H1 (cell line): Measurements from ENCODE around the gene CUX1. TPM values are rescaled to one million over a fixed set of nuclear protein-coding genes. Genes with fewer than 3 reads are reported as not detected.

ENCODE experiments used
- CTCF ChIA-PET: fragments of 300-600 bp; sonication (Branson Sonifier 250); formaldehyde crosslinking; loops from one replicate; lab custom pipeline; 2021; ENCODE audit not compliant: partially characterized antibody; lab: Charles Lee
- POLR2A ChIA-PET: fragments of 300-600 bp; sonication (Branson Sonifier 250); formaldehyde crosslinking; loops from one replicate; lab custom pipeline; 2021; ENCODE audit warnings: inconsistent platforms; ENCODE audit not compliant: partially characterized antibody; lab: Charles Lee
- DNase-seq, 2 experiments: peaks; one replicate each; pipeline versions ENCODE4 v3.0.0 to v3.0.0-alpha.2; 2010 to 2022; ENCODE audit warnings: low spot score in 2 of 2, low read depth in 1 of 2, mixed read lengths in 1 of 2
- FAIRE-seq: peaks from 2 replicates; lab custom pipeline; 2011; peaks lifted over from hg19 to GRCh38; lab: Jason Lieb, UNC
- H2AFZ ChIP-seq: 2 replicates; pipeline ENCODE4 v1.8.1; 2012; ENCODE audit warnings: low read length, inconsistent platforms
- H2AK5ac ChIP-seq: 2 replicates; pipeline ENCODE4 v1.6.1; 2013; ENCODE audit warnings: low read depth, low read length
- H2BK120ac ChIP-seq: replicated peaks from 2 replicates; pipeline ENCODE3; 2013; ENCODE audit warnings: low read depth, low read length, inconsistent platforms
- H2BK12ac ChIP-seq: 2 replicates; pipeline ENCODE4 v1.6.1; 2013; ENCODE audit warnings: low read depth, low read length
- H2BK15ac ChIP-seq: 2 replicates; pipeline ENCODE4 v1.6.1; 2013; ENCODE audit warnings: low read length
- H2BK20ac ChIP-seq: 2 replicates; pipeline ENCODE4 v1.6.1; 2013; ENCODE audit warnings: low read length
- H2BK5ac ChIP-seq: 2 replicates; pipeline ENCODE4 v1.6.1; 2013; ENCODE audit warnings: low read depth, low read length
- H3K14ac ChIP-seq: 2 replicates; pipeline ENCODE4 v1.6.1; 2013; ENCODE audit warnings: inconsistent platforms; ENCODE audit not compliant: insufficient read length
- H3K18ac ChIP-seq: 2 replicates; pipeline ENCODE4 v1.6.1; 2013; ENCODE audit warnings: low read length; ENCODE audit errors: extremely low read depth
- H3K23ac ChIP-seq: 2 replicates; pipeline ENCODE4 v1.6.1; 2013; ENCODE audit warnings: inconsistent platforms; ENCODE audit not compliant: insufficient read length
- H3K23me2 ChIP-seq: 2 replicates; pipeline ENCODE4 v1.6.1; 2013; ENCODE audit warnings: low read depth, low read length
- H3K27ac ChIP-seq: 2 replicates; pipeline ENCODE4 v1.6.1; 2011; ENCODE audit warnings: low read depth, low read length, inconsistent platforms
- H3K27me3 ChIP-seq, 4 experiments: replicated peaks in 1 of 4; 1 replicate in 1 of 4; 2 replicates in 3 of 4; pipeline versions ENCODE4 v1.6.1 to v1.8.1; 2011 to 2013; ENCODE audit warnings: low read length in 3 of 4, mild to moderate bottlenecking in 3 of 4, inconsistent platforms in 2 of 4, mixed read lengths in 2 of 4, moderate library complexity in 1 of 4; ENCODE audit not compliant: control insufficient read depth in 3 of 4, insufficient read depth in 3 of 4; ENCODE audit errors: extremely low read depth in 1 of 4
- H3K36me3 ChIP-seq, 4 experiments: 2 replicates each; pipeline versions ENCODE4 v1.6.1 to v1.8.1; 2011 to 2013; ENCODE audit warnings: mild to moderate bottlenecking in 4 of 4, low read length in 3 of 4, moderate library complexity in 2 of 4, control low read depth in 1 of 4, inconsistent platforms in 1 of 4; ENCODE audit not compliant: insufficient read depth in 4 of 4, control insufficient read depth in 2 of 4
- H3K4ac ChIP-seq: replicated peaks from 2 replicates; pipeline ENCODE3; 2013; ENCODE audit warnings: low read length, low read depth, mixed read lengths, inconsistent platforms; ENCODE audit not compliant: insufficient read length
- H3K4me1 ChIP-seq, 4 experiments: replicated peaks in 1 of 4; 1 replicate in 1 of 4; 2 replicates in 3 of 4; pipeline versions ENCODE4 v1.6.1 to v1.8.1; 2011 to 2013; ENCODE audit warnings: low read length in 3 of 4, inconsistent platforms in 2 of 4, mixed read lengths in 1 of 4; ENCODE audit not compliant: insufficient read depth in 4 of 4, control insufficient read depth in 3 of 4
- H3K4me2 ChIP-seq, 2 experiments: 2 replicates each; pipeline versions ENCODE4 v1.6.1 to v1.8.1; 2011 to 2013; ENCODE audit warnings: low read depth in 2 of 2, low read length in 2 of 2, control low read depth in 1 of 2, inconsistent platforms in 1 of 2, mild to moderate bottlenecking in 1 of 2; ENCODE audit not compliant: insufficient read depth in 1 of 2
- H3K4me3 ChIP-seq, 4 experiments: fragments of 200-600, 300-600 bp in 1 of 4; sonication (generic), shearing (Covaris generic), sonication (Bioruptor Twin) in 1 of 4; 2 replicates each; pipeline versions ENCODE4 v1.5.1 to v1.8.1; 2011 to 2016; ENCODE audit warnings: low read length in 4 of 4, low read depth in 3 of 4, control low read depth in 2 of 4, inconsistent platforms in 2 of 4, mild to moderate bottlenecking in 2 of 4, mixed read lengths in 1 of 4, moderate library complexity in 1 of 4; ENCODE audit not compliant: insufficient read depth in 2 of 4; ENCODE audit errors: extremely low read depth in 1 of 4
- H3K56ac ChIP-seq: replicated peaks from 2 replicates; pipeline ENCODE3; 2013; ENCODE audit warnings: low read depth, mild to moderate bottlenecking, mixed read lengths, low read length, inconsistent platforms; ENCODE audit not compliant: insufficient read length
- H3K79me1 ChIP-seq: 2 replicates; pipeline ENCODE4 v1.6.1; 2013; ENCODE audit warnings: low read depth, low read length, control low read depth
- H3K79me2 ChIP-seq, 2 experiments: 2 replicates each; pipeline versions ENCODE4 v1.6.1 to v1.8.1; 2012 to 2013; ENCODE audit warnings: low read length in 2 of 2, mild to moderate bottlenecking in 2 of 2, inconsistent platforms in 1 of 2; ENCODE audit not compliant: insufficient read depth in 2 of 2, control insufficient read depth in 1 of 2
- H3K9ac ChIP-seq, 4 experiments: replicated peaks in 1 of 4; 1 replicate in 1 of 4; 2 replicates in 3 of 4; pipeline versions ENCODE4 v1.6.1 to v1.8.1; 2011 to 2013; ENCODE audit warnings: low read depth in 3 of 4, low read length in 3 of 4, control low read depth in 2 of 4, mild to moderate bottlenecking in 2 of 4, moderate library complexity in 2 of 4, inconsistent platforms in 1 of 4; ENCODE audit errors: extremely low read depth in 1 of 4
- H3K9me3 ChIP-seq, 2 experiments: 2 replicates each; pipeline versions ENCODE4 v1.6.1 to v1.8.1; 2012 to 2013; ENCODE audit warnings: mild to moderate bottlenecking in 2 of 2, moderate library complexity in 2 of 2, control low read depth in 1 of 2, inconsistent platforms in 1 of 2, low read depth in 1 of 2, low read length in 1 of 2, mixed read lengths in 1 of 2; ENCODE audit not compliant: insufficient read depth in 2 of 2
- H4K20me1 ChIP-seq, 2 experiments: replicated peaks in 1 of 2; 2 replicates each; pipeline versions ENCODE3 to v1.8.1; 2011 to 2013; ENCODE audit warnings: inconsistent platforms in 2 of 2, low read length in 2 of 2, mild to moderate bottlenecking in 1 of 2; ENCODE audit not compliant: insufficient read depth in 2 of 2, control insufficient read depth in 1 of 2
- H4K5ac ChIP-seq: 2 replicates; pipeline ENCODE4 v1.6.1; 2013; ENCODE audit warnings: low read length, low read depth, mixed read lengths, inconsistent platforms; ENCODE audit not compliant: insufficient read length
- H4K8ac ChIP-seq: 2 replicates; pipeline ENCODE4 v1.8.0; 2013; ENCODE audit warnings: mild to moderate bottlenecking, moderate library complexity, low read length, inconsistent platforms; ENCODE audit not compliant: insufficient read depth; ENCODE audit errors: extremely low read depth
- H4K91ac ChIP-seq: replicated peaks from 2 replicates; pipeline ENCODE3; 2013; ENCODE audit warnings: low read length, mixed read lengths, inconsistent platforms; ENCODE audit not compliant: insufficient read length
- CBX5 ChIP-seq: fragments of 300-800, 300-1000 bp; sonication (generic); IDR thresholded peaks from 2 replicates; pipeline ENCODE4 v1.7.1; 2016; ENCODE audit warnings: antibody characterized with exemption, low read length, low read depth
- E2F6 ChIP-seq: IDR thresholded peaks from 2 replicates; pipeline ENCODE4 v1.6.1; 2012; ENCODE audit warnings: inconsistent platforms
- KDM1A ChIP-seq: fragments of 200-600, 300-600 bp; sonication (generic); IDR thresholded peaks from 2 replicates; pipeline ENCODE4 v1.7.1; 2016; ENCODE audit warnings: mild to moderate bottlenecking, low read length, borderline replicate concordance
- KDM4A ChIP-seq: IDR thresholded peaks from one replicate; pipeline ENCODE4 v1.7.1; 2012; ENCODE audit warnings: low read depth, mild to moderate bottlenecking, moderate library complexity, low read length, inconsistent platforms; ENCODE audit not compliant: severe bottlenecking
- POLR2A ChIP-seq, 2 experiments: IDR thresholded peaks; 1 replicate in 1 of 2; 2 replicates in 1 of 2; pipeline ENCODE4 v1.6.1; 2011; ENCODE audit warnings: low read depth in 2 of 2, low read length in 2 of 2, mild to moderate bottlenecking in 2 of 2; ENCODE audit errors: control extremely low read depth in 1 of 2
- SIX5 ChIP-seq: IDR thresholded peaks from 2 replicates; pipeline ENCODE4 v1.6.1; 2011; ENCODE audit warnings: mild to moderate bottlenecking, low read depth, low read length
- SP1 ChIP-seq: IDR thresholded peaks from 2 replicates; pipeline ENCODE4 v1.6.1; 2011; ENCODE audit warnings: low read depth, low read length
- TAF7 ChIP-seq: optimal IDR thresholded peaks from 2 replicates; pipeline ENCODE3; 2011; ENCODE audit warnings: low read depth, mild to moderate bottlenecking, inconsistent platforms, low read length, moderate library complexity, borderline replicate concordance
- TCF12 ChIP-seq: IDR thresholded peaks from 2 replicates; pipeline ENCODE4 v1.6.1; 2011; ENCODE audit warnings: low read depth, mild to moderate bottlenecking, low read length
- WGBS, 2 experiments: shearing (Covaris generic) in 1 of 2; methylation state at CpG; one replicate each; pipeline versions ENCODE4 v1.1.6 to v1.1.7; 2013 to 2015; ENCODE audit warnings: low lambda C conversion rate in 2 of 2, mixed read lengths in 2 of 2, inconsistent platforms in 1 of 2, low coverage in 1 of 2, missing lambda C conversion rate in 1 of 2; ENCODE audit not compliant: insufficient replicate concordance in 2 of 2, insufficient coverage in 1 of 2, insufficient read length in 1 of 2; ENCODE audit errors: extremely low coverage in 1 of 2, missing lambda C conversion rate in 1 of 2; 5-methylcytosine and 5-hydroxymethylcytosine counted together
- polyA plus RNA-seq, 7 experiments: library from polyadenylated mRNA; depleted of rRNA in 3 of 7; stranded (reverse) in 5 of 7; unstranded in 2 of 7; fragments of >200 nt in 5 of 7; fragments of 200-250 nt in 2 of 7; gene quantifications; 1 replicate in 5 of 7; 2 replicates in 1 of 7; 4 replicates in 1 of 7; pipeline versions ENCODE4 v1.2.1 to v1.2.3, GENCODE V29; 2011 to 2013; ENCODE audit warnings: missing spikeins in 2 of 7, mixed read lengths in 2 of 7
- total RNA-seq: library from RNA; stranded (reverse); fragmentation: NEBNext Ultra II Directional; extraction: Animal tissue kit (Norgen Biotek cat#: 25700); gene quantifications from 2 replicates; pipeline ENCODE4 v1.2.1, GENCODE V29; 2021
- TF ChIP-seq, protein P1 (sequence below): IDR thresholded peaks from 2 replicates; pipeline ENCODE4 v1.6.1; 2012; ENCODE audit warnings: low read length, inconsistent platforms

The CUX1 gene
- total and polyA plus RNA-seq, 2 of the 8 experiments (the other 6 are each of a cell fraction or from before 2014, with no cell fraction given) = 21.6 to 65.9 TPM

DNA sequence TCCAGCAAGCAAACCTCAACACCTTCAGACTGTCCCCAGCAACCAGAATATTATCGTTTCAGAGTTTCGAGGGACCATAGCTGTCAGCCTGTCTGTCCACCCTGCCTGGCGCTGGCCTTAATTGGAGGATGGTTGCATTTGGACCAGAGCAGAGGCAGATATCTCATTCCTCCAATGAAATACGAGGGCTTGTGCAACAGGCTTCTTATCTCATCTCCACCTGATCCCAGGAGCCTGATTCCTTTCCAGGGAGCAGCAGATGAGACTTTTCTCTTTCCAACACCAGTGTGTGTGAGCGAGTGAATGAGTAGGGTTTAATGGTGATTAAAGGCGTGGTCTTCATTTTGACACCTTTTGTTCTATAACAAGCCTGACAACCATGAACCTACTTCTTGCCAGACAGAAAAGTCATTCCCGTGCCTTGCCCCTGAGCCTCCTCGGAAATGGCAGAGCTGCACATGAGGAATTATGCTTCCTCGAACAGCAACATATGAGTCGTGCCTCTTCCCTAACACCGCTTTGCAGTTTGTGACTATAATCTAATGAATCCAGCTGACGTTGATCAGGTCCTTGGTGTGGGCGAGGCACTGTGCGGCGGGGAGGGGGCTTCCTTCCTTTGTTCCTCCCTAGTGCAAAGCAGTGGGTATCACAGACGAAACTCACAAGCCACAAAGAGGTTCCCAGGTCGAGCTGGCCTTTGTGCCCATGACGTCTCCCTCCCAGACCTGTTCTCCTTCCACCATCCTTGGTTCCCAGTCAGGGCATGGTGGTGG is 147.4 kb downstream of the CUX1 start:
- peaks cover 12% of the 10 kb centered on the region for H3K79me1 ChIP-seq
- H3K9me3 ChIP-seq = no peaks in the 10 kb centered on the region
- no peak overlapping the region for H4K91ac ChIP-seq
- FAIRE-seq (no peak), DNase-seq (no peak)
- no peaks in the 10 kb centered on the region for H3K27me3 ChIP-seq
- no peak overlapping the region for H3K14ac ChIP-seq
- no peak overlapping the region for H3K4ac ChIP-seq
- CTCF ChIA-PET = no interaction called here
- no peak overlapping the region for H3K4me2 ChIP-seq
- no peaks in the 10 kb centered on the region; a peak in 1 of 7 replicates for H3K4me1 ChIP-seq
- H2BK120ac ChIP-seq = no peak overlapping the region
- H3K56ac ChIP-seq = no peak overlapping the region
- WGBS, 2 experiments = 81% methylated on average over 18 of the region's 18 CpGs; no CpG with 5 or more reads in 1 of the 2 experiments
- TF ChIP-seq POLR2A (IDR thresholded peaks at IDR 0.05; ENCODE audit: control extremely low read depth in 1 of 2, low read depth in 2 of 2, low read length in 2 of 2) = no peak
- TF ChIP-seq TAF7 = no peak
- TF ChIP-seq E2F6 = no peak
- TF ChIP-seq SP1 = no peak
- no peak for TF ChIP-seq SIX5
- TF ChIP-seq, protein P1, sequence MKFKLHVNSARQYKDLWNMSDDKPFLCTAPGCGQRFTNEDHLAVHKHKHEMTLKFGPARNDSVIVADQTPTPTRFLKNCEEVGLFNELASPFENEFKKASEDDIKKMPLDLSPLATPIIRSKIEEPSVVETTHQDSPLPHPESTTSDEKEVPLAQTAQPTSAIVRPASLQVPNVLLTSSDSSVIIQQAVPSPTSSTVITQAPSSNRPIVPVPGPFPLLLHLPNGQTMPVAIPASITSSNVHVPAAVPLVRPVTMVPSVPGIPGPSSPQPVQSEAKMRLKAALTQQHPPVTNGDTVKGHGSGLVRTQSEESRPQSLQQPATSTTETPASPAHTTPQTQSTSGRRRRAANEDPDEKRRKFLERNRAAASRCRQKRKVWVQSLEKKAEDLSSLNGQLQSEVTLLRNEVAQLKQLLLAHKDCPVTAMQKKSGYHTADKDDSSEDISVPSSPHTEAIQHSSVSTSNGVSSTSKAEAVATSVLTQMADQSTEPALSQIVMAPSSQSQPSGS = no peak
- TF ChIP-seq KDM1A = no peak
- no peak for TF ChIP-seq KDM4A
- TF ChIP-seq TCF12 = no peak
- TF ChIP-seq CBX5 = no peak
- no peak overlapping the region for H4K5ac ChIP-seq
- H2BK12ac ChIP-seq = no peak overlapping the region
- H3K9ac ChIP-seq = no peak overlapping the region
- no peak overlapping the region for H3K18ac ChIP-seq
- peaks cover 0 to 61% of the 10 kb centered on the region in 2 experiments; a peak in 2 of 4 replicates for H3K79me2 ChIP-seq
- H2AFZ ChIP-seq = no peak overlapping the region
- no peak overlapping the region for H2AK5ac ChIP-seq
- H3K23ac ChIP-seq = no peak overlapping the region
- peaks cover 0 to 4% of the 10 kb centered on the region in 2 experiments for H4K20me1 ChIP-seq
- no peak overlapping the region for H2BK20ac ChIP-seq
- no peak overlapping the region for H2BK15ac ChIP-seq
- H3K36me3 ChIP-seq = no peaks in the 10 kb centered on the region
- H3K4me3 ChIP-seq = no peak overlapping the region
- POLR2A ChIA-PET = interaction anchor here (1.3 kb wide), 1 partner anchor 71 kb away, joined by 3 read pairs; no protein-coding TSS in a partner anchor
- H4K8ac ChIP-seq = no peak overlapping the region; the same call in 1 of the 2 replicates
- no peaks in the 10 kb centered on the region for H3K23me2 ChIP-seq
- no peak overlapping the region for H3K27ac ChIP-seq
- 0 out of 2 replicates have a peak overlapping the region, but pooled peaks have one; percentile 23 for H2BK5ac ChIP-seq
